A172 (cell line): ENCODE measurements around the gene FRMD8. TPM values are rescaled to one million over a fixed set of nuclear protein-coding genes. Genes with fewer than 3 reads are reported as not detected.

ENCODE experiments used
- DNase-seq: peaks from one replicate; pipeline ENCODE4 v3.0.0-alpha.2; 2015; ENCODE audit warnings: low spot score
- total RNA-seq: library from RNA; depleted of rRNA; stranded (reverse); fragments of >200 nt; shearing (Covaris generic); gene quantifications from 2 replicates; pipeline ENCODE4 v1.2.3, GENCODE V29; 2014

Gene FRMD8
- total RNA-seq, 1 experiment from 2014 or later: 21.5 TPM

DNA sequence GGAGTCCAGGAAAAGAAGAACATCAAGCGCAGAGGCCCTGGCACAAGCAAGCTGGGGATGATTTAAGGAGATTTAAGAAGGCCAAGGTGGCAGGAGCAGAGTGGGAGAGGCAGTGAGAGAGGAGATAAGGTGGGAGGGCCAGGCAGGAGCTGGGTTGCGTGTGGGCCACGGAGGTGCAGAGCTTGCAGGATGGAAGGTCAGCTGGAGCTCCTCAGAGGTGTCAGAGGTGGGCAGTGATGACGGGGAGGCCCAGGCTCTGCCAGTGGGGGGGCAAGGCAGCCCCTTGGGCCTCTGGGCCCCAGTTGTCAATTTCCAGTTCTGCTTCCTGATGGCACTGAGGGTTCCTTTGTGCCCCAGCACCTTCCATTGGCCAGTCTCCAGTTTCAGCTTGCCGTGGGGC lies 6.5 kb downstream of the FRMD8 start:
- no peak for DNase-seq

DNA sequence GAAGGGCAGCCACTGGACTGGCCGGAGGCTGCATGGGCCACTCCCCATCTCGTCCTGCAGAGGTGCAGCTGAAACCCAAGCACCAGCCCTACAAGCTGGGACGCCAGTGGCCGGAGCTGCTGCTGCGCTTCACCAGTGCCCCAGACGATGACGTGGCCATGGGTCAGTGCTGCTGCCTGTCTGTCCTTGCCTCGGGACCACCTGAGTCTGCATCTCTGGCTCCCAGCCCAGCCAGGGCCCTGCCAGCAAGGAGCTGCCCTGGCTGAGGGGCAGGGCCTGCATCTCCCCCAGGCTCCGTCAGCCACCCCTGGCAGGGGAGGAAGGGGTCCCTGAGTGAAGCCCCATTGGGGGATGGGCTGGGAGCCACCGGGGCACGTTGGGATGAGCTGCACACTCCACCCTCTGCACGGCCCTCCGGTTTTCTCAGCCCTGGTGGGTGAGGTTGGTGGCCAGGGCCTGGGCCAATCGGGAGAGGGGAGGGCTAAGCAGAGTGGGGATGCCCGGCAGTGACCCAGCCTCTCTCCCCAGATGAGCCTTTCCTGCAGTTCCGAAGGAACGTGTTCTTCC lies 7.2 kb downstream of the FRMD8 start:
- no peak for DNase-seq

DNA sequence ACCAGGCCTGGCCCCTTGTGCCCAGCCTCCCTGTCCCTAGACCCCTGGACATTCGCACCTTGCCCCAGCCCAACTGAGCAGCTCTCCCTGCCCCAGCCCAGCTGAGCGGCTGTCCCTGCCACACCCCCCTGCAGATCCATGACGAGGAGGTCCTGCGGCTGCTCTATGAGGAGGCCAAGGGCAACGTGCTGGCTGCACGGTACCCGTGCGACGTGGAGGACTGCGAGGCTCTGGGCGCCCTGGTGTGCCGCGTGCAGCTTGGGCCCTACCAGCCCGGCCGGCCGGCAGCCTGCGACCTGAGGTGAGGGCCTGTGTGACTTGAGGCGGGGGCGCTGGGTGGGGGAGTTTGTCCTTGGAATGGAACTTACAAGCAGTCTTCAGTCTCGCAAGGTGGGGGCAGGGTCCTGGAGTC lies 7.7 kb downstream of the FRMD8 start:
- DNase-seq: no peak

DNA sequence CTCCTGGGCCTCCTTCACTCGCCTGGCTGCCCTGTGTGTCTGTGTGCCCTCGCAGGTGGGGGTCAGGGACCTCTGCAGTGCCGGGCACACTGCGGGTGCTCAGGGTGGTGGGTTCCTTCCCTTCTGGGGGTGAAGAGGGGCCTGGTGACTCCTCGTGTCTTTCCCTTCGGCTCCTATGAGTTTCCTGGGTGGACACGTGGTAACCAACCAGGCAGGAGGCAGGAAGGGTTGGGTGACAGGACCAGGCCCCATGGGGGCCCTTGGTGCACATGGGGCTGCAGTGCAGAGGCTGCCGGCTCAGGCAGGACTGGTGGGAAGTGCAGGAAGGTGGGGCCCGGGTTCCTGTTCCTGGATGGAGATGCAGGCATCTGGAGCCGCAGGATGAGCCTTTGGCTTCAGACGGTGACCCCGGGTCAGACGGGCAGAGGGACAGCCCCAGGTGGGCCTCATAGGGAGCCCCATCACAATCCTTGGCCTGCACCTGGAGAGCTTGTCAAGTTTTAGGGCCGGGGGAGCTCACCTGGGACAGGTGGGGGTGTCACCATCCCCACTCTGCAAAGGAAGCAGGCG lies 9.6 kb downstream of the FRMD8 start:
- no peak for DNase-seq

DNA sequence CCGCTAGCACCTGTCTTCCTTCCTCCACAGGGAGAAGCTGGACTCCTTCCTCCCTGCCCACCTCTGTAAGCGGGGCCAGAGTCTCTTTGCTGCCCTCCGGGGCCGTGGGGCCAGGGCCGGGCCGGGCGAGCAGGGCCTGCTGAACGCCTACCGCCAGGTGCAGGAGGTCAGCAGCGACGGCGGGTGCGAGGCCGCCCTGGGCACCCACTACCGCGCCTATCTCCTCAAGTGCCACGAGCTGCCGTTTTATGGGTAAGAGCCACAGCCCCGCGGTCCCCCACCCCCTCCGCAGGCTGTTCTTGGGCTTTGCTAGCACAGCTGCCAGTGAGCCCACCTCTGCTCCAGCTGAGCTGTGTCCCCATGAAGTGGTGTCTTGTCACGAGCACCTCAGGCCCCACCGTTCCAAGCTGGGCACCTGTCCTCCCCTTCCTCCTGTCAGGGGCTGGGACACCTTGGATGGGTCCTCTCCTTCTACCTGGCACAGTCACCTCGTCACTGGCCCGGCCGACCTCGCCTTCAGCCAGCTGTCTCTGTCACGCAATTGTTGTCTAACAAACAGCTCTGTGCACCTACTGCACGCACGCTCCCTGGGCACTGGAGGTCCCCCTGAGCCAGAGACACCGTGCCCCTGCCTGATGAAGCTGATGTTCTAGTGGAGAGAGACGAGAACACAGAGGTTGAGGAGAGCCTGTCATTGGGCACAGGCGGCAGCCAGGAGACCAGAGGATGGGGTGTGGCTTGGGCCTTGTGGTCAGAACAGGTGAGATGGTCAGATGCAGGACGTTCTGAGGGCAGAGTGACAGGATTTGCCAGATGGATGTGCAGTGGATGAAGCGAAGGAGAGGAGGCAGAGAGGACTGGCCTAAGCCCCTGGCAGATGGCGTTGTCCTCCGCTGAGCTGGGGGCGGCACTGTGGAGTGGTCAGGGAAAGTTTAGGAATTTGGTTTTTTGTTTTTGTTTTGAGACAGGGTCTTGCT lies 10.6 kb downstream of the FRMD8 start:
- DNase-seq: no peak

DNA sequence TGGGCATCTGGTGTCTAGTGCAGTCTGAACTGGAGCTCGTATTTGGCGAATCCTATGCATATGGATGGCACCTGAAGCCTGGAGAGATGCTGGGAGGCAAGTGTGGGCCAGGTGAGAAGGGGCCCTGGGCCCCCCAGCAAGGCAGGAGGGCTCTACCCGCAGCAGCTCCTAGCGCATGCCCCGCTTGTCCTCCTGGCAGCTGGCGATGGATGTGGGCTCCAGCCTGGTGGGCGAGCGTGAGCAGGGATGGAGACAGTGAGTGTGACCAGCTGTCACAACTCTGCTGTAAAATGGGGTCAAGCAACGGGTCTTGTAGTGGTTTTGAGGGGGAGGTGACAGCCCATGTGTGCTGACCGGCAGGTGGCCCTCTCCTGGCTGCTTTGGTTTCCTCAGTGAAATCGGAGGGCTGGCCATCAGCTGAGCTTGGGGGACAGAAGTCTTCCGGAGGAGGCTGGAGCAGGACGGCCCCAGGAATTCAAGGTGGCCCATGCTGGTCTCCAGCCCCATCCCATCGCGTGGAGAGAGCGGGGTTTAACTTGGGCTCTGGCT lies 12.0 kb downstream of the FRMD8 start:
- DNase-seq: no peak

DNA sequence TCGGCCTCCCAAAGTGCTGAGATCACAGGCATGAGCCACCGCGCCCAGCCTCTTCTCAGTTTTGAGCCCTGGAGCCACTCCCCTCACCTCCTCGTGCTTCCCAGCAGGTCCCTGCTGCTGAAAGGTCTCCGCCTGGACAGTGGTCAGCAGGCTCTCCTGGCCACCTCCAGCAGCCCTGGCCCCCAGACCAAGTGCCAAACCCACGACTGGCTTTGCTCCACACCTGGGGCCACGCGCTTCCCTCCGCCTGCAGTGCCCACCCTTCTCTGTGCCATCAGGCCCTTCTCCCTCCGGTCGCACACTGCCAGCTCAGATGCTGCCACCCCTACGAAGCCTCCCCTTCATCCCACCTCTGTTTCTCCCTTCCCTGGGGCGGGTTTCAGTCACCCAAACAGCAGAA lies 12.8 kb downstream of the FRMD8 start:
- DNase-seq: no peak

DNA sequence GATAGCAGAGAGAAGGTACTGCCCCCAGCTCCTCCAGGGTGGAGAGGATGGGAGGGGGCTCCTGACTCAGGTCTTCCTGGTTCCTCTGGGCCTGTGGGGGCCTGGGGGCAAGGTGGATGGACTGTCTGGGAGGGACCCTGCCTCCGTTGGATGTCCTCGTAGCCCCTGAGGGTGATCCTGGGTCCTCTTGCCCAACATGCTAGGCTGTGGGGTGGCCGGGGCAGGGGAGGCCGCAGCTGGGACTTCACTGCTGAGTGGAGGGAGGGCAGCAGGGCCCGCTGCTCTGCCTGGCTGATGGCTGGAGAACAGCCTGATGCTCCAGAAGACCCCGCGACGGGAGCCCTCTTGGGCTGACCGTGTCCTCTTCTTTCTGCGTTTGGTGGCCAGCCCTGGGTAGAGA lies 13.4 kb downstream of the FRMD8 start:
- no peak for DNase-seq

DNA sequence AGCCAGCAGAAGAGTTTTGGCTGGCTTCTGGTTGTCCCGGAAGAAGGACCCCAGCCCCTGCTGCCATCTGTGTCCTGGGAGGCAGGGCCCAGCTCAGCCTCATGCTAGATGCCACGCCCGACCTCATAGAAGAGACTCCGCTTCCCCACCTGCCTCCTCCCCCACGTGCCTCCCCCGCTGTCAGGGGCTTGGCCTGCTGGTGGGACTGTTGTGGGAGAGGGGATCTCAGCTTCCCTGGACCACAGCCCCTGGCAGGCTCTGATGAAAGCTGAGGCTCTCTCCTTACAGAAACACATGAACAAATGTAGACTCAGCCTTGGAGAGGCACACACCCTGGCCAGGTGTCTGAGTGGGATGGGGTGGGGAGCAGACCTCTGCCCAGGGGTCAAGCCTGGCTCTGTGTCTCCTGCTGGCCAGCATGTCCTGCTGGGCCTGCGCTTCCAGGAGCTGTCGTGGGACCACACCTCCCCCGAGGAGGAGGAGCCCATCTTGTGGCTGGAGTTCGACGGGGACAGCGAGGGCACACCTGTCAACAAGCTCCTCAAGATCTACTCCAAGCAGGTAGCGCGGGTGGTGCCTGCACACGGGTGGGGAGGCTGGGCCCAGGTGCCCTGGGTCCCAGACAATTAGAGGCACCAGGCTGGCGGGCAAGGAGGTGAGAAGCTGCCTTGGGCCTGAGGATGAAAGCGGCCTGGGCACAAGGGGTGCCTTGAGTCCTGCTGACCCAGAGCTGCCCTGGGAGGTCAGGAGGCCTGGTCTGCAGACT lies 14.1 kb downstream of the FRMD8 start:
- DNase-seq: no peak

DNA sequence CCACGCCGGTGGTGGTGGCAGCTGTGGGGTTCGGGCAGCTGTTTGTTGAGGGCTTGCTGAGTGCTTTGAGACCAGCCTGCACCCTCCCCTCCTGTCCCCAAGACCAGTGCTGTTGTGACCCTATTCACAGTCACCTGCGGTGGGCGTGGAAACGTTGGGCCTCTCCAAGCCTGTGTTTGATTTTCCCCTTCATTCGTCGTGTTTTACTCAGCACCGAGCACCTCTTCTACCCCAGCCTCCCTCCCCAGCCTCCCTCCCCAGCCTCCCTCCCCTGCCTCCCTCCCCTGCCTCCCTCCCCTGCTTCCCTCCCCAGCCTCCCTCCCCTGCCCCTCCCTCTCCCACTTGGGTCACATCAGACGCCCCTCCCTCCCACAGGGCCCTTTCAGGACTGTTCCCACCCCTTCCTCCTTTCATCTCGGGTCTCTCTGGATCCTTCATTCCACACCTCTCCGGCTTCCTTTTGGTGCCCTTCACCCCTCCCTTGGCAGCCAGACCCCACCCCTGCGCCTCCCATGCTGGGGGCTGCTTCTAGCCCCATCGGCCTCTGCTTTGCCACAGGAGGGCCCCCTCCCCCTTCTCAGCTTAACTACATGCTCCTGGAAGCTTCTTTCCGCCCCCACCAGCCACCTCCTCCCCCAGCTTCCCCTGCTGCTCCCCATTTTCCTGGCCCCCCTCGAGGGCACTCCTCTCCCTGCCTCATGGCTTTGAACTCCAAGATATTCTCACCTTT lies 14.8 kb downstream of the FRMD8 start:
- no peak for DNase-seq

DNA sequence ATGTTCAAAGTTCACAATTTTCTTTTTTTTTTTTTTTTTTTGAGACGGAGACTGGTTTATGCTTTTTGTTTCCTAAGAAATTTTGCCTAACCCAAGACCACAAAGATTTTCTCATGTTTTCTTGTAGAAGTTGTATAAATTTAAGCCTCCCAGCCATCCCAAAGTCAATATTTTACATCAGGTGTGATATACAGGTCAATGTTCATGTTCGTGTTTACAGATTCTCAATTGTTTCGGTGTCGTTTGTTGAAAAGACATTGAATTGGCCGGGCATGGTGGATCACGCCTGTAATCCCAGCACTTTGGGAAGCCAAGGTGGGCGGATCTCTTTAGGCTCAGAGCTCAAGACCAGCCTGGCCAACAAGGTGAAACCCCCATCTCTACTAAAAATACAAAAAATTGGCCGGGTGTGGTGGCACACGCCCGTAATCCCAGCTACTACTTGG lies 15.4 kb downstream of the FRMD8 start:
- no peak for DNase-seq

DNA sequence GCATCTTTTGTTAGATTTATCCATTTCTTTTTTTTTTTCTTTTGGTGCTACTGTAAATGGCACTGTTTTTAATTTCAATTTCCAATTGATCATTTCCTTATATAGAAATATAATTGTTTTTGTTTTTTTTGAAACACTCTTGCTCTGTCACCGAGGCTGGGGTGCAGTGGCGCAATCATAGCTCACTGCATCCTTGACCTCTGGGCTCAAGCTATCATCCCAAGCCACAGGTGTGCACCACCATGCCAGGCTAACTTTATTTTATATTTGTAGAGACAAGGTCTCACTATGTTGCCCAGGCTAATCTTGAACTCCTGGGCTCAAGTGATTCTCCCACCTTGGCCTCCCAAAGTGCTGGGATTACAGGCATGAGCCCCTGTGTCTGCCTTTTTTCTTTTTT lies 16.4 kb downstream of the FRMD8 start:
- DNase-seq: no peak

DNA sequence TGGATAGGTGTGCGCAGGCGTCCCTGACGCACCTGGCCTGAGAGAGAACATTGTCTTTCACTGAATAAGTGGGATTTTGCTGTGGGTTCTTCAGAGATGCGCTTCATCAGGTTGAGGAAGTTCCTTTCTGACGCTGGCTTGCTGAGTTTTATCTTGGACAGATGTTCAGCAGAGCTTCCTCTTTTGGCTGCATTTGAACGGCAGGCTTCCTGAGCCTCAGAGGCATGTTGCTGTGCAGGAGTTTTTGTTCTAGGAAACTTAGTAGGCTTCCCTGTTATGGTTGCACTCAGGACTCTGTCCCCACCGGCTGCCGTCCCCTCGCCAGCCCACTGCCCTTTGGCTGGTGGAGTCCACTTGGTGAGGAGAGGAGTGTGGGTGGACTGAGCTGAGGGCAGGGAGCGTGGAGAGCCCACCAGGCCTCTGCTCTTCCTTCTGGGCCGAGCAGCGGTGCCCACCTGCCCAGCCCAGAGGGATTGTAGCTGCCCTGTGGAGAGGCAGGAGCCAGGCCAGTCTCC lies 17.2 kb downstream of the FRMD8 start:
- no peak for DNase-seq

DNA sequence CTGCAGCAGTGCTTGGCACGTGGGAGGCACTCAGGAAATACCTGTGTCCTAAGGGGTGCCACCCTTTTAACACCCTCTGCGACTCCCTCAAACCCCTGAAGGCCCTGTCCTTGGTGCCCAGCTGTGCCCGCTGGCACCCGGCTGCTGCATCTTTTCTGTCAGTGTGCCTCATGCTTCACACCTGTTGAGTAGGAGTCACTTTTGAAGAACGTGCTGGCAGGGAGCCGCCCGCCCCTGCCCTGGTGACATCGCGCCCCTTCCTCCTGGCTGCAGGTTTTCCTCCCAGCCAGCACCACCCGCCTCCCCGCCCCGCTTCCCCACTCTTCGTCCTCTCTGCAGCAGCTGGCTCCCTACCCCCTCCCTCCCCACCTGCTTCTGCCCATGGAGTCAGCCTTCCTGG lies 17.8 kb downstream of the FRMD8 start:
- DNase-seq: no peak

DNA sequence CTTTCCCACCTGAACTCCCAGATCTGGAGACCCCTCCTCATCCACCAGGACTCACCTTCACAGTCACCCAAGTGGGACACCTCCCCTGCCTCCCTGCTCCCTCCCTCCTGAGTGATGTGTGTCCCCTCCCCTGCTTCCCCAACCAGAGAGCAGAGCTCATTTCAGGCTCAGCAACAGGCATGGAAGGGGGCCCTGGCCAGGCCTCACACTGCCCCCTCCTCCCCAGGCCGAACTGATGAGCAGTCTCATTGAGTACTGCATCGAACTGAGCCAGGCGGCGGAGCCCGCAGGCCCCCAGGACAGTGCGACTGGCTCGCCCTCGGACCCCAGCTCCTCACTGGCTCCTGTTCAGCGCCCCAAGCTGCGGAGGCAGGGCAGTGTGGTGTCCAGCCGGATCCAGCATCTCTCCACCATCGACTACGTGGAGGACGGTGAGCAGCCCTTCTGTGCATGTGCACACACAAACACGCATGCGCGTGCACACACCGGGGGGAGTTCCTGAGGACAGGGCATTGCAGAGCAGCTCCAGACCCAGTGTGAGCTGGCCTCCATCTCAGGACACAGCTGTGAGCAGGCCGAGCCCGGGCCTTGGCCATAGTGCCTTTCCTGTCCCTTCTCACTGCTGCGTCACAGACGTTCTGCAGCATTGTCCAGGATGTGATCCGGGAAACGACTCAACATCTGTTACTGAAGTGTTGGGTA lies 18.4 kb downstream of the FRMD8 start:
- DNase-seq: no peak

DNA sequence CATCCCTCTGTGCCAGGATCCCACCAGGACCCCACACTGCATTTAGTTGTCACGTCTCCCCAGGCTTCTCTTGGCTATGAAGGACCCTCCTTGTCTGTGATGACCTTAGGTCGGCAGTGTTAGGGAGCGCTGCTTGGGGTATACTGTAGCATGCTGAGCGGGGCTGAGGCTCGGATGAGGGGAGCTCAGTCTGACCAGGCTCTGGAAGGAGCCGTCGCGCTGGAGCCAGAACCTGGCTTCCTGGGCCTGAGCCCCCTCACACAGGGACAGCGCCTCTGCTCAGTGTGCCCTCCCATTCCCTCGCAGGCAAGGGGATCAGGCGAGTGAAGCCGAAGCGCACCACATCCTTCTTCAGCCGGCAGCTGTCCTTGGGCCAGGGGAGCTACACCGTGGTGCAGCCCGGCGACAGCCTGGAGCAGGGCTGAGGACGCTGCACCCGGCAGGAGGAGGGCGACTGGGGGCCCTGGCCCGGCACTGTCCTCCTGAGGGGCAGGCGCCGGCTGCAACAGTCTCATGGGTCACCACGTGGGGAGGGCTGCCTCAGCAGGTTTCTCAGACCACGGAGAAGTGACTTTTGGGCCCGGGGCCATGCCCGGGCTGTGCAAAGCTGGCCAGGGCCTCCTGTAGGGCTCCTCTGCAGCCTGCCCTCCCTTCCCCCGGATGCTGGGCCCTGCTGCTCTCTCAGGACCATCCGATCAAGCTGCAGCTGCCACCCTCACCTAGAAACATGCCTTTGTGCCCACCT lies 24.7 kb downstream of the FRMD8 start:
- DNase-seq: no peak

DNA sequence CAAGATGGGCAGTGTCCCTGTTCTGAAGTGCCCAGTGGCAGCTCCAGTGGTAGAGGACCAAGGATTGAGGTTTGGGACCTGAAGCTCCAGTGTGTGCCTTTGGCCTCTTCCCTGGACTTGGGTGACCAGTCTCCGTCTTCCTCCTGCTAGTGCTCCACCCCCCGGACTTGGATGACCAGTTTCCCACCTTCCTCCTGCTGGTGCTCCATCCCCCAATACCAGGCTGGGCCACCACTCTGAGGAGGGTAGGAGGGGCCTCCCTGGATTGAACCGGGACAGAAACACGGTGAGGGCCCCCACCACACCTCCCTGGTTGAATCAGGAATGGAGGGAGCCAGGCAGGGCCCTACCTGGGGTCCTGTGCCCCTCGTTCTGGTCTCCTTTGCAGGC lies 25.2 kb downstream of the FRMD8 start:
- no peak for DNase-seq

DNA sequence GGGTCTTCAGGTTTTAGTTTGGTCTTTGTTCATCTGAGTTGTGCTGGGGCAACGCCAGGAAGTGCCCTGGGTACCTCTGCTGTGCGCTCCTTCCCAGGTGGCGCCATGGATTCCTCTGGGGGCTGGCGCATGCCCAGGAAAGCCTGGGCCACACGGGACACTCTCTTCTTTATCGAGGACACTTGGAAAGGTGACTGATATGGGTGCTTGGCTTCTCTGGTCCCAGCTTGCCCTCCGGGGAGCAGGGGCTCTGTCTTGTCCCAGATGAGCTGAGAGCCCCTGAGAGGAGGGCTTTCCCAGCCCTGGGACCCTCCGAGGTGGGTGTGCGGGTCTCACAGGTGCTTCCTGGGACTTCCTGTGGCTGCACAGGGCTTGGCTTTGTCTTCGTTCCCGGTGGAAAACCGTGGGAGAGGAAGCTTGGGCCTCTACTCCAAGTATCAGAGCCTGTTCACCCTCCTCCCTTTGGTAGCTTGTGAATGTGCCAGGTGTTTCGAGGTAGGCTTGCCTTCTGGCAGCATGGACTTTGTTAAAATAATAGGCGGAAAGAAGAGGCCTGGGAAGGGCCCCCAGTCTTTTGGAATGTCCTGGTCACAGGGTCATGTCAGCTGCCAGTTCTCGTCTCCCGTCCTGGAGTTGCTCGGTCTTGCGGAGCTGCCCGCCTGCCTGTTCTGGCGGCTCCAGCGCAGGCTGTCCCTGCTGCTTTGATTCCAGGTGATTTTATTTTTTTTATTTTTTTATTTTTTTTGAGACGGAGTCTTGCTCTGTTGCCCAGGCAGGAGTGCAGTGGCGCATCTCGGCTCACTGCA lies 26.0 kb downstream of the FRMD8 start:
- DNase-seq: no peak
